PC-9 (cell line): ENCODE results near the gene ANKIB1. TPM values are rescaled to one million over a fixed set of nuclear protein-coding genes. Genes with fewer than 3 reads are reported as not detected.

Experiments used
- BruUV-seq: library from RNA; stranded (reverse); fragments of 400-500 nt; replicated peaks from 2 replicates; lab custom pipeline; 2021; lab: Mats Ljungman, UMichigan
- CTCF ChIA-PET: fragments of 300-600 bp; sonication (Branson Sonifier 250); formaldehyde crosslinking; loops from one replicate; lab custom pipeline; 2022; ENCODE audit warnings: antibody characterized with exemption; lab: Charles Lee
- POLR2A ChIA-PET: fragments of 300-600 bp; sonication (Branson Sonifier 250); formaldehyde crosslinking; loops from one replicate; lab custom pipeline; 2022; ENCODE audit warnings: antibody characterized with exemption; ENCODE audit not compliant: unreplicated experiment; lab: Charles Lee
- DNase-seq, 2 experiments: peaks; one replicate each; pipeline versions ENCODE4 v3.0.0 to v3.0.0-alpha.2; 2015 to 2022; ENCODE audit warnings: mixed read lengths in 1 of 2
- H2AFZ ChIP-seq: fragments of 200-600 bp; sonication (generic); 2 replicates; pipeline ENCODE4 v1.8.1; 2017; ENCODE audit warnings: antibody characterized with exemption
- H3F3A ChIP-seq: fragments of 200-600 bp; sonication (generic); 2 replicates; pipeline ENCODE4 v1.8.1; 2017; ENCODE audit warnings: antibody characterized with exemption, mild to moderate bottlenecking, low read depth; ENCODE audit not compliant: insufficient read depth
- H3K27ac ChIP-seq: fragments of 200-600 bp; sonication (generic); 2 replicates; pipeline ENCODE4 v1.6.1; 2016; ENCODE audit warnings: mixed run types
- H3K27me3 ChIP-seq: fragments of 200-600 bp; sonication (generic); 2 replicates; pipeline ENCODE4 v1.6.1; 2016; ENCODE audit warnings: low read depth, mixed run types; ENCODE audit not compliant: insufficient read depth
- H3K36me3 ChIP-seq: fragments of 200-600 bp; sonication (generic); 2 replicates; pipeline ENCODE4 v1.6.1; 2016; ENCODE audit warnings: low read depth, mixed run types
- H3K4me1 ChIP-seq: fragments of 200-600 bp; sonication (generic); replicated peaks from 2 replicates; pipeline ENCODE4 v1.6.1; 2016; ENCODE audit warnings: mixed run types; ENCODE audit not compliant: insufficient read depth
- H3K4me2 ChIP-seq: fragments of 200-600 bp; sonication (generic); 2 replicates; pipeline ENCODE4 v1.6.1; 2017; ENCODE audit warnings: mixed run types
- H3K4me3 ChIP-seq: fragments of 200-600 bp; sonication (generic); 2 replicates; pipeline ENCODE4 v1.6.1; 2016; ENCODE audit warnings: mixed run types
- H3K79me2 ChIP-seq: fragments of 200-600 bp; sonication (generic); 2 replicates; pipeline ENCODE4 v1.6.1; 2017; ENCODE audit warnings: low read depth, mixed run types
- H3K9me2 ChIP-seq: fragments of 200-600 bp; sonication (generic); 2 replicates; pipeline ENCODE4 v1.8.1; 2017; ENCODE audit warnings: mild to moderate bottlenecking; ENCODE audit not compliant: insufficient read depth
- H3K9me3 ChIP-seq: fragments of 200-600 bp; sonication (generic); 2 replicates; pipeline ENCODE4 v1.8.1; 2016; ENCODE audit warnings: low read depth; ENCODE audit not compliant: insufficient read depth
- H4K20me1 ChIP-seq: fragments of 200-600 bp; sonication (generic); 2 replicates; pipeline ENCODE4 v1.8.1; 2017; ENCODE audit not compliant: insufficient read depth
- CTCF ChIP-seq: fragments of 200-600 bp; sonication (generic); conservative IDR thresholded peaks from 2 replicates; pipeline ENCODE4 v1.6.1; 2017; ENCODE audit warnings: mixed run types, antibody characterized with exemption, mild to moderate bottlenecking, moderate library complexity
- EZH2 ChIP-seq: fragments of 200-600 bp; sonication (generic); IDR thresholded peaks from 2 replicates; pipeline ENCODE4 v1.8.0; 2017; ENCODE audit warnings: antibody characterized with exemption, low read depth
- intact Hi-C: fragments of 100-400 bp; cut with micrococcal nuclease; formaldehyde crosslinking; loops from one replicate; pipeline ENCODE4 v1.10.0; 2022; ENCODE audit not compliant: unreplicated experiment
- total RNA-seq: library from RNA; stranded (reverse); gene quantifications from 2 replicates; pipeline ENCODE4 v1.2.3, GENCODE V29; 2021

ANKIB1 gene
- total RNA-seq, 1 experiment from 2014 or later = 116 TPM

- BruUV-seq = no TSS peak
- Histone ChIP-seq H3K4me2 (no peak overlapping the region), H4K20me1 (no peaks in the 10 kb centered on the region), H3K9me3 (no peaks in the 10 kb centered on the region), H3K4me1 (0 out of 2 replicates have a peak, but pooled peaks cover 5% of the 10 kb centered on the region), H3K79me2 (no peaks in the 10 kb centered on the region), H3K27me3 (no peaks in the 10 kb centered on the region), H3F3A (no peaks in the 10 kb centered on the region), H3K27ac (no peak overlapping the region), H3K4me3 (no peak overlapping the region), H3K9me2 (no peaks in the 10 kb centered on the region), H2AFZ (no peak overlapping the region), H3K36me3 (no peaks in the 10 kb centered on the region)
- TF ChIP-seq EZH2 (no peak), CTCF (no peak)
- CTCF ChIA-PET = no interaction called here
- POLR2A ChIA-PET = interaction anchor here (0.6 kb wide), 1 partner anchor 224 kb away, joined by 3 read pairs; no protein-coding TSS in a partner anchor
- no peak for DNase-seq
- intact Hi-C loops = loop anchor here (10.0 kb wide), 1 partner anchor 413 kb away; the partner anchor contains the start of gene CDK6
Measured at GRCh38 chr7:92421676-92422435, 176.1 kb downstream of the ANKIB1 start.

GRCh38 chr7:92422926-92423325 is 177.2 kb downstream of the ANKIB1 start:
- Histone ChIP-seq H3K79me2 (no peaks in the 10 kb centered on the region), H2AFZ (no peak overlapping the region), H3K9me2 (no peaks in the 10 kb centered on the region), H3F3A (no peaks in the 10 kb centered on the region), H3K4me2 (no peak overlapping the region), H4K20me1 (no peaks in the 10 kb centered on the region), H3K9me3 (no peaks in the 10 kb centered on the region), H3K27me3 (no peaks in the 10 kb centered on the region), H3K4me1 (0 out of 2 replicates have a peak, but pooled peaks cover 5% of the 10 kb centered on the region), H3K27ac (no peak overlapping the region), H3K4me3 (no peak overlapping the region), H3K36me3 (no peaks in the 10 kb centered on the region)
- POLR2A ChIA-PET = no interaction called here
- DNase-seq = no peak
- CTCF ChIA-PET = no interaction called here
- no peak for TF ChIP-seq EZH2
- TF ChIP-seq CTCF = no peak
- intact Hi-C loops = loop anchor here (10.0 kb wide), 1 partner anchor 412 kb away; the partner anchor contains the start of gene CDK6
- no TSS peak for BruUV-seq

- Histone ChIP-seq H3K27me3 (no peaks in the 10 kb centered on the region), H3K36me3 (no peaks in the 10 kb centered on the region), H3K9me3 (no peaks in the 10 kb centered on the region), H3K27ac (no peak overlapping the region), H3F3A (no peaks in the 10 kb centered on the region), H3K4me1 (0 out of 2 replicates have a peak, but pooled peaks cover 5% of the 10 kb centered on the region), H4K20me1 (no peaks in the 10 kb centered on the region), H3K9me2 (no peaks in the 10 kb centered on the region), H3K4me2 (peak overlapping the region; percentile 92; the same call in 1 of the 2 replicates), H3K79me2 (no peaks in the 10 kb centered on the region), H3K4me3 (no peak overlapping the region), H2AFZ (peak overlapping the region; percentile 90; the same call in 1 of the 2 replicates)
- CTCF ChIA-PET = interaction anchor here (0.9 to 2.3 kb wide), 2 partner anchors 24 to 105 kb away, joined by 4 to 18 read pairs; partner anchors contain the start of genes GATAD1, PEX1 and RBM48
- POLR2A ChIA-PET = no interaction called here
- no peak for DNase-seq
- intact Hi-C loops = loop anchor here (2.0 to 10.0 kb wide), 3 partner anchors 179 to 411 kb away; partner anchors contain the start of genes ANKIB1, CDK6, KRIT1 and LRRD1
- no TSS peak for BruUV-seq
- no peak for TF ChIP-seq CTCF
- TF ChIP-seq EZH2 = no peak
Measured at GRCh38 chr7:92423710-92424131, 177.9 kb downstream of the ANKIB1 start.
